Bronchial epithelial cell (primary cell): ENCODE results near the gene CSF3. TPM values are rescaled to one million over a fixed set of nuclear protein-coding genes. Genes with fewer than 3 reads are reported as not detected.
A peak's percentile ranks its signal among the peaks of the same experiment; 100 is the strongest.

ENCODE experiments used
- DNase-seq: peaks from one replicate; pipeline ENCODE4 v3.0.0-alpha.2; 2010; ENCODE audit warnings: low read depth
- FAIRE-seq: peaks from 2 replicates; lab custom pipeline; 2011; peaks lifted over from hg19 to GRCh38; lab: Jason Lieb, UNC
- H3K27me3 ChIP-seq: 2 replicates; pipeline ENCODE4 v1.5.1; 2011; ENCODE audit warnings: low read length; ENCODE audit not compliant: control insufficient read depth, insufficient read depth
- H3K36me3 ChIP-seq: 2 replicates; pipeline ENCODE4 v1.5.1; 2011; ENCODE audit warnings: low read length; ENCODE audit not compliant: control insufficient read depth, insufficient read depth
- H3K4me3 ChIP-seq: 2 replicates; pipeline ENCODE4 v1.5.1; 2011; ENCODE audit warnings: mild to moderate bottlenecking, low read depth, low read length, control low read depth
- total RNA-seq: library from RNA; depleted of rRNA; stranded (reverse); fragments of >200 nt; gene quantifications from 2 replicates; pipeline ENCODE4 v1.2.1, GENCODE V29; 2014
- TF ChIP-seq, protein P1 (sequence below): IDR thresholded peaks from 2 replicates; pipeline ENCODE4 v1.5.1; 2011; ENCODE audit warnings: mild to moderate bottlenecking, moderate library complexity, low read length, control low read depth, inconsistent platforms; ENCODE audit not compliant: insufficient read depth, severe bottlenecking

The CSF3 gene
- total RNA-seq, 1 donor from 2014 or later = under 0.01 TPM

DNA sequence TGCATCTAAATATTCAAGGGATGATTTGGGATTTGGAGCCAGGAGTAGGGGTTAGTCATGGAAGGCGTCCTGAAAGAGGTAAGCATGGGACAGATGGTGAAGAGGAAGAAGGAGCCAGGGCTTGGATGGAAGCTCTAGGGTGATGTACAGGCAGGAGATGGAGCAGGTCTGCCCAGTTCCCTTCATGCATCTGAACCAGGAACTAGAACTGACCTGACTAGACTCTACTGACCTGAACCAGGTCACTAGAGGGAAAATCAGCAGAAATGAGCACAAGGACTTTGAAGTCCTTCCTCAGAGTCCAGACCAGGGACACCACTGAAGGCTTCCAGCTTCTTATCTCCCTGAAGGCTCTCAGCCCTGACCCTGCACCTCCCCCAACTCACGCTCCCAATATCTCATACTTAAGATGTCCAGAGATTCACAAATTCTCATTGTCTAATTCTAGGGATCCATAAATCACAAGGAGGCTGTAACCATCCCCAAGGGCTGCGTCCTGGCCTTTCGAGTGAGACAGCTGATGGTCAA is 44.1 kb upstream of the CSF3 start:
- FAIRE-seq = no peak
- TF ChIP-seq, protein P1, sequence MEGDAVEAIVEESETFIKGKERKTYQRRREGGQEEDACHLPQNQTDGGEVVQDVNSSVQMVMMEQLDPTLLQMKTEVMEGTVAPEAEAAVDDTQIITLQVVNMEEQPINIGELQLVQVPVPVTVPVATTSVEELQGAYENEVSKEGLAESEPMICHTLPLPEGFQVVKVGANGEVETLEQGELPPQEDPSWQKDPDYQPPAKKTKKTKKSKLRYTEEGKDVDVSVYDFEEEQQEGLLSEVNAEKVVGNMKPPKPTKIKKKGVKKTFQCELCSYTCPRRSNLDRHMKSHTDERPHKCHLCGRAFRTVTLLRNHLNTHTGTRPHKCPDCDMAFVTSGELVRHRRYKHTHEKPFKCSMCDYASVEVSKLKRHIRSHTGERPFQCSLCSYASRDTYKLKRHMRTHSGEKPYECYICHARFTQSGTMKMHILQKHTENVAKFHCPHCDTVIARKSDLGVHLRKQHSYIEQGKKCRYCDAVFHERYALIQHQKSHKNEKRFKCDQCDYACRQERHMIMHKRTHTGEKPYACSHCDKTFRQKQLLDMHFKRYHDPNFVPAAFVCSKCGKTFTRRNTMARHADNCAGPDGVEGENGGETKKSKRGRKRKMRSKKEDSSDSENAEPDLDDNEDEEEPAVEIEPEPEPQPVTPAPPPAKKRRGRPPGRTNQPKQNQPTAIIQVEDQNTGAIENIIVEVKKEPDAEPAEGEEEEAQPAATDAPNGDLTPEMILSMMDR = no peak

DNA sequence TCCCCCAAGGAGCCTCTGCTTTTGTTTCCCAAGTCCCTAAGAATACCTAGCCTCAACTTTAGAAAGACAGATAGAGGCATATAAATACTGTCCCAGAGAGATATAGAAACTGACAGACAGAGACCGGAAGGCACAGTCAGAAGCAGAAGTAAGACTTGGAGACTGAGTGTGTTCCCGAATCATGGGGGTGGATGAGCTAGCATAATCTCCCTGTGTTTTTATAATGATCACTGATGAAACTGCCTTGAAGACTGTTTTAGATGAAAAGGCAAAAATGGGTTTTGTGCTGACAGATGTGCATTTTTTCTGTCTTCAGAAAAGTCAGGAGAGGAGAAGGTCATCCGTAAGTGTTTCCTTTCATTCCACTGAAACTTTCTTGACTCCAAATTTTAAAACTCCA is 43.0 kb upstream of the CSF3 start:
- FAIRE-seq = no peak
- Histone ChIP-seq H3K4me3 (no peak overlapping the region), H3K36me3 (no peaks in the 10 kb centered on the region), H3K27me3 (peaks cover 2% of the 10 kb centered on the region)
- TF ChIP-seq, protein P1 = no peak
- DNase-seq = no peak

More for the DNA sequence above, 44.1 kb upstream of the CSF3 start:
- H3K27me3 ChIP-seq = peaks cover 2% of the 10 kb centered on the region
- no peaks in the 10 kb centered on the region for H3K36me3 ChIP-seq
- H3K4me3 ChIP-seq = no peak overlapping the region
- no peak for DNase-seq

DNA sequence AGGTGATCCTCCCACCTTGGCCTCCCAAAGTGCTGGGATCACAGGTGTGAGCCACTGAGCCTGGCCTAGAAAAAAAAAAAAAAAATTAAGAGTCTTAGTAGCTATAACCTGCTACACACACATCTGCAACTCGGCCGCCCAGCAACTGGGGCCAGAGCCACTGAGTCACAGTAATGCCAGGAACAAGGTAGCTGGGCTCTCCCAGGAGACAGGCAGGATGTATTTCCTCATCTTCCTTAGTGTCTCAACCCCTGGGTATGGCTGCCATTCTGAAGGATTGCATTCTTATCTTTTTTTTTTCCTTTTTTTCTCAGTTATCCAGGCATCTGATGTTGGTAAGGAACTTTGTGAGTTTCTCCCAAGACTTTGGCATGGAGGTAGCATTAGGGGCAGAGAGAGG is 41.7 kb upstream of the CSF3 start:
- Histone ChIP-seq H3K27me3 (peaks cover 2% of the 10 kb centered on the region), H3K36me3 (no peaks in the 10 kb centered on the region), H3K4me3 (no peak overlapping the region)
- FAIRE-seq = no peak
- DNase-seq = peak; percentile 71
- TF ChIP-seq, protein P1 = no peak

DNA sequence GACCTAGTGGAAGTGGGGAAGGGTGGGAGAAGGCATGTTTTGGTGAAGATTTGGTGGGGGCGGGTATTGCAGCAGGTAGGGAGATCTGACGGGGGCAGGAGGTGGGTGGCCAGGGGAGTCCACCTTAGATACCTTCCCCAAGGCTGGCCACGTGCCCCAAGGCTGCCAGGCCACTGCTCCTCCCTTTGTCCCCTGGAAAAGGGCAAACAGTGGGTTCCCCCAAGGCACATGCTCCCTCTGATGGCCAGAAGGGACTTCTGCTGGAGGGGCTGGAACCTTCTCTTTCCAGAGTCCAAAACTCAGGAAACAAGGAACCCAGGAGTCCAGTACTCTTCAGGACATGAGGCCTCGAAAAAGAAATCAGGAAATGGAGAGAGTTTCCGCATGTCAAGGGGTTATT is 40.8 kb upstream of the CSF3 start:
- DNase-seq (no peak), FAIRE-seq (no peak)
- Histone ChIP-seq H3K4me3 (no peak overlapping the region), H3K36me3 (no peaks in the 10 kb centered on the region), H3K27me3 (peaks cover 2% of the 10 kb centered on the region)
- TF ChIP-seq, protein P1 = no peak

DNA sequence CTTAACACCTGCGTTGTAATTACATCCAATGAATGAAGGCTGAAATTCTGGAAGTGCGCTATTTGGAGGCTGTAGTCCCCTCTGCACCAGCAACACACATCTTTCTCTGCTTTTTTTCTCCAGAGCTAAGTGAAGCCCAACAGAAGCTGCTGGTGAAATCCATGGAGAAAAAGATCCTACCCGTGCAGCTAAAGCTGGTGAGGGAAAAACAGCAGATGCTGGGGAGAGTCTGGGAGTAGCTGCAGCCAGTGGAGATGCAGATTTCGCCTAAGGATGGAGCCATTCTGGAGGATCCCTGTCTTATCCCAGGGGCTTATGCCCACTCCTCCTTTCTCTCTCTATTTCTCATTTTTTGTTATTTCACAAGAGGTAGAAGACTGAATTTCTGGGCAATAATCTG is 39.4 kb upstream of the CSF3 start:
- Histone ChIP-seq H3K27me3 (peaks cover 2% of the 10 kb centered on the region), H3K4me3 (no peak overlapping the region), H3K36me3 (no peaks in the 10 kb centered on the region)
- FAIRE-seq (no peak), DNase-seq (no peak)
- TF ChIP-seq, protein P1 = no peak
